HG03159 (cell line): ENCODE data around the gene RNF44.
"Not testable (repeated sequence)": the region's sequence is repeated elsewhere in the genome, so short reads cannot be mapped to it uniquely, and the experiment has no call there.

Experiments
- ATAC-seq: cut with Tn5 transposase; IDR thresholded peaks from one replicate; pipeline ENCODE4 v1.9.1; 2021; ENCODE audit warnings: mild to moderate bottlenecking, moderate library complexity; ENCODE audit not compliant: unreplicated experiment

RNF44 gene

GRCh38 chr5:176487160-176487559 lies 50.0 kb downstream of the RNF44 start:
- ATAC-seq = not testable (repeated sequence)

- ATAC-seq = no peak
Observed at GRCh38 chr5:176486189-176486757, 50.9 kb downstream of the RNF44 start.

- no peak for ATAC-seq
Observed at GRCh38 chr5:176485176-176485575, 52.0 kb downstream of the RNF44 start.

- no peak for ATAC-seq
Observed at GRCh38 chr5:176481711-176482110, 55.5 kb downstream of the RNF44 start.
